A673 (cell line): Measurements from ENCODE around the gene TAPBP. TPM values are rescaled to one million over a fixed set of nuclear protein-coding genes. Genes with fewer than 3 reads are reported as not detected.

Experiments
- BruUV-seq: library from RNA; stranded (reverse); fragments of 400-500 nt; replicated peaks from 2 replicates; lab custom pipeline; 2021; lab: Mats Ljungman, UMichigan
- CTCF ChIA-PET: fragments of 300-600 bp; sonication (Branson Sonifier 250); formaldehyde crosslinking; loops from one replicate; lab custom pipeline; 2022; ENCODE audit warnings: antibody characterized with exemption; lab: Charles Lee
- POLR2A ChIA-PET: fragments of 300-600 bp; sonication (Branson Sonifier 250); formaldehyde crosslinking; loops from one replicate; lab custom pipeline; 2022; ENCODE audit warnings: antibody characterized with exemption; ENCODE audit not compliant: low non-redundant PET; lab: Charles Lee
- DNase-seq: peaks from one replicate; pipeline ENCODE4 v3.0.0-alpha.2; 2015; ENCODE audit warnings: low spot score
- H3K27ac ChIP-seq: fragments of 200-600 bp; sonication (generic); 2 replicates; pipeline ENCODE4 v1.5.1; 2016; ENCODE audit warnings: mixed run types, low read depth, mild to moderate bottlenecking, mixed read lengths, antibody characterized with exemption, low read length; ENCODE audit not compliant: poor library complexity, severe bottlenecking
- H3K27me3 ChIP-seq: fragments of 200-600 bp; sonication (generic); replicated peaks from 2 replicates; pipeline ENCODE4 v1.6.1; 2017; ENCODE audit warnings: mixed run types, low read depth, mild to moderate bottlenecking, mixed read lengths, antibody characterized with exemption, low read length; ENCODE audit not compliant: insufficient read depth, poor library complexity
- H3K36me3 ChIP-seq: fragments of 200-600 bp; sonication (generic); 2 replicates; pipeline ENCODE4 v1.6.1; 2016; ENCODE audit warnings: mixed run types, mild to moderate bottlenecking, mixed read lengths, antibody characterized with exemption, low read length; ENCODE audit not compliant: insufficient read depth, poor library complexity, severe bottlenecking
- H3K4me1 ChIP-seq: fragments of 200-600 bp; sonication (generic); 2 replicates; pipeline ENCODE4 v1.6.1; 2017; ENCODE audit warnings: mixed run types, mild to moderate bottlenecking, mixed read lengths, antibody characterized with exemption, low read length; ENCODE audit not compliant: insufficient read depth, poor library complexity, severe bottlenecking
- H3K4me3 ChIP-seq: fragments of 200-600 bp; sonication (generic); 2 replicates; pipeline ENCODE4 v1.5.1; 2016; ENCODE audit warnings: low read depth, mixed run types, mild to moderate bottlenecking, mixed read lengths, low read length; ENCODE audit not compliant: poor library complexity, severe bottlenecking
- H3K9me3 ChIP-seq: fragments of 200-600 bp; sonication (generic); 2 replicates; pipeline ENCODE4 v1.6.1; 2016; ENCODE audit warnings: mixed run types, low read depth, mild to moderate bottlenecking, mixed read lengths, antibody characterized with exemption, low read length; ENCODE audit not compliant: poor library complexity, severe bottlenecking
- EZH2 ChIP-seq: fragments of 200-600 bp; sonication (generic); IDR thresholded peaks from 2 replicates; pipeline ENCODE4 v1.6.1; 2017; ENCODE audit warnings: borderline replicate concordance, low read depth, mild to moderate bottlenecking, mixed read lengths, antibody characterized with exemption, low read length; ENCODE audit not compliant: poor library complexity, severe bottlenecking
- intact Hi-C: fragments of 100-400 bp; cut with micrococcal nuclease; formaldehyde crosslinking; loops from one replicate; pipeline ENCODE4 v1.10.0; 2022; ENCODE audit not compliant: unreplicated experiment
- total RNA-seq: library from RNA; stranded (reverse); gene quantifications from 2 replicates; pipeline ENCODE4 v1.2.3, GENCODE V29; 2021
- TF ChIP-seq, protein P1 (sequence below): fragments of 300-800, 200-600 bp; sonication (generic); conservative IDR thresholded peaks from 2 replicates; pipeline ENCODE4 v1.5.1; 2017; ENCODE audit warnings: low read depth, mild to moderate bottlenecking, antibody characterized with exemption, low read length, moderate library complexity, mixed read lengths

Gene TAPBP
- total RNA-seq, 1 experiment from 2014 or later: 87.8 TPM

DNA sequence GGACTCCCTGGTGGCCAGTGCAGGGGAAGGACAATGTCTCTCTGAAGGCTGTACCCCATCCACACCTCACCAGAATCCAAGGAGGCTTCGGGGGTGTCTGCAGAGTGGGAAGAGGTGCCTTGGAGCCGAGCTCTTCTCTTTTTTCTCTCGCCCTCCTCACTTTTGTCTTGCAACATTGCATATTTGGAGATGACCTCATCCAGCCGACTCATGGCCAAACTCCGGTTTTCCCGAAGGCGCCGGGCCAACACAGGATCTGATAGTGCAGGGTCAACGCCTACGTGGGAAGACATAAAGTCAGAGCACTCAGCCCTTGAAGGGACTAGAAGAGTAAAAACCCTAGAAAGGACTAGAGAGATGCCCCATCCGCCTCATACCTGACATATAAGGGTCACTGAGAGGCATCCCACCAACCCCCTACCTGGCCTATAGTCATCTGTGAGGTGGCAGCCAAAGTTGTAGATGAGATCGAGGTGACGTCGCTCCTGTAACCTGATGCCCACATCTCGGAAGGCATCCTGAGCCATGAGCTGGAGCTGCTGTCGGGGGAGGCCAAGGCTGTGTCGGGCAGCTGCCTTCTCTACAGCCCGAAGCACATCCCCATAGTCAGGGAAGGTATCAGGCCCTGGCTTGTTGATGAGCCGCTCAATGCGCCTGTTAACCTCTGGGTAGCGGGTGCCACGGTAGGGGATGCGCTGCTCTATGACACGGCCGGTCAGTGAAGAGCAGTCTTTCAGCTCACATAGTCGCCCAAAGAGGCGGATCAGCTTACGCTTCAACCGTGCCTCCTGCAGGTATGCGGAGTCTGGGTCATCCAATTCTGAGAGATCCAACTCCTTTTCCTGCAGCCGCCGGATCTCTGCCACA is 6.7 kb upstream of the TAPBP start:
- TF ChIP-seq EZH2: no peak
- TF ChIP-seq, protein P1, sequence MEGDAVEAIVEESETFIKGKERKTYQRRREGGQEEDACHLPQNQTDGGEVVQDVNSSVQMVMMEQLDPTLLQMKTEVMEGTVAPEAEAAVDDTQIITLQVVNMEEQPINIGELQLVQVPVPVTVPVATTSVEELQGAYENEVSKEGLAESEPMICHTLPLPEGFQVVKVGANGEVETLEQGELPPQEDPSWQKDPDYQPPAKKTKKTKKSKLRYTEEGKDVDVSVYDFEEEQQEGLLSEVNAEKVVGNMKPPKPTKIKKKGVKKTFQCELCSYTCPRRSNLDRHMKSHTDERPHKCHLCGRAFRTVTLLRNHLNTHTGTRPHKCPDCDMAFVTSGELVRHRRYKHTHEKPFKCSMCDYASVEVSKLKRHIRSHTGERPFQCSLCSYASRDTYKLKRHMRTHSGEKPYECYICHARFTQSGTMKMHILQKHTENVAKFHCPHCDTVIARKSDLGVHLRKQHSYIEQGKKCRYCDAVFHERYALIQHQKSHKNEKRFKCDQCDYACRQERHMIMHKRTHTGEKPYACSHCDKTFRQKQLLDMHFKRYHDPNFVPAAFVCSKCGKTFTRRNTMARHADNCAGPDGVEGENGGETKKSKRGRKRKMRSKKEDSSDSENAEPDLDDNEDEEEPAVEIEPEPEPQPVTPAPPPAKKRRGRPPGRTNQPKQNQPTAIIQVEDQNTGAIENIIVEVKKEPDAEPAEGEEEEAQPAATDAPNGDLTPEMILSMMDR: no peak
- Histone ChIP-seq H3K9me3 (no peaks in the 10 kb centered on the region), H3K36me3 (peaks cover 35% of the 10 kb centered on the region), H3K27me3 (no peaks in the 10 kb centered on the region), H3K27ac (peak overlapping the region; percentile 83), H3K4me1 (peaks cover 34% of the 10 kb centered on the region), H3K4me3 (peak overlapping the region; percentile 78)
- no peak for DNase-seq
- CTCF ChIA-PET: no interaction called here
- BruUV-seq: no TSS peak
- POLR2A ChIA-PET: no interaction called here
- intact Hi-C loops: no loop called here

DNA sequence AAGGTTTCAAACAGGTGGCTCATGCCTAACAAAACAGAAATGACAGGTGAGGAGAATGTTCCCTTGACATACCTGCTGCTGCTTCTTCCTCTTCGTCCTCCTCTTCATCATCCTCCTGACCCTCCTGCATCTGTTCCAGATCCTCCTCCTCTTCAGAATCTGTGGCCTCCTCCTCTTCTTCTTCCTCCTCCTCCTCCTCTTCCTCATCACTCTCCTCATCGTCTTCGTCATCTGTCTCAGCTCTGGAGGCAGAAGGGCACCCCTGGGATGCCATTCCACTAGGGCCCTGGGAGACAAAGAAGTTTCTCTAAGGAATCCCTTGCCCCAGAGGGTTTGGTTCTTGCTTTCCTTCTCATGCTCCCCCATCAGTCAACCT is 6.0 kb upstream of the TAPBP start:
- DNase-seq: no peak
- intact Hi-C loops: loop anchor here (5.0 to 10.0 kb wide), 2 partner anchors 72 to 95 kb away; partner anchors contain the start of genes CUTA, KIFC1 and PHF1
- no peak for TF ChIP-seq EZH2
- TF ChIP-seq, protein P1: no peak
- Histone ChIP-seq H3K36me3 (peaks cover 35% of the 10 kb centered on the region), H3K4me3 (no peak overlapping the region), H3K27me3 (no peaks in the 10 kb centered on the region), H3K4me1 (peaks cover 40% of the 10 kb centered on the region), H3K9me3 (no peaks in the 10 kb centered on the region), H3K27ac (peak overlapping the region; percentile 83)
- no TSS peak for BruUV-seq
- POLR2A ChIA-PET: interaction anchor here (0.6 kb wide), 1 partner anchor 11 kb away, joined by 5 read pairs; no protein-coding TSS in a partner anchor
- CTCF ChIA-PET: no interaction called here

DNA sequence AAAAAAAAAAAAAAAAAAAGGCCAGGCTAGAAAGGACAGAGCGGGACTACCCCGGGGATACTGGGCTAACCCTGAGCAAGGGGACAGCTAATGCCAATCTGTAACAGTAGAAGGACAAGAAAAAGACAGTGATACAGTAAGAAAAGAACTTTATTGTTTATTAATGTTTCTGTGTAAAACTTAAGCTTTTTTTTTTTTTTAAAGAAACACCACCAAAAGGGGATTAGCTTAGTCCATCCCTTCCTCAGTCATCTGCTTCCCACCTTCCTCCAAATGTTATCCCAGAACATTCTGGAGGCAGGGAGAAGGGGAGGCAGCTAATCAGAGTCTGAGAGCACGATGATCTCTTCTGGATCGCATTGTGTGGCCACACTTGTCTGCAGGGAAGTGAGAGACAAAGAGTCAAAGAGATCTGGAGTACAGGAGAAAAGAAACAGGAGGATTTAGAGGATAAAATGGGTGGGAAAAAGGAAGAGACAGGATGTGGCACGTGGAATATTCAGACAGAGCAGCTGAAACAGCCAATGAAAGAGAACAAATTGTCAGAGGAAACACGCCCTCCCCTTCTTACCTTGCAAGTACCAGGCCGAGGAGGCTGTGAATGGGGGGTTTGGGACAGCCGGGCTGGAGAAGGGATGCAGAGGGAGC is 4.7 kb upstream of the TAPBP start:
- H3K9me3 ChIP-seq: no peaks in the 10 kb centered on the region
- DNase-seq: no peak
- H3K4me1 ChIP-seq: peaks cover 35% of the 10 kb centered on the region
- TF ChIP-seq, protein P1: no peak
- TF ChIP-seq EZH2: no peak
- peak overlapping the region; percentile 55 for H3K4me3 ChIP-seq
- intact Hi-C loops: loop anchor here (5.0 to 10.0 kb wide), 2 partner anchors 74 to 96 kb away; partner anchors contain the start of genes CUTA, KIFC1 and PHF1
- ChIA-PET POLR2A (interaction anchor here (0.7 kb wide), 1 partner anchor 26 kb away, joined by 5 read pairs; no protein-coding TSS in a partner anchor), CTCF (interaction anchor here (0.6 to 1.6 kb wide), 3 partner anchors 19 to 66 kb away, joined by 4 to 22 read pairs (median 16); no protein-coding TSS in a partner anchor)
- peak overlapping the region; percentile 77 for H3K27ac ChIP-seq
- H3K36me3 ChIP-seq: peaks cover 35% of the 10 kb centered on the region
- H3K27me3 ChIP-seq: no peaks in the 10 kb centered on the region
- BruUV-seq: no TSS peak
